K562 (cell line): Measurements from ENCODE around the gene MCEMP1. TPM values are rescaled to one million over a fixed set of nuclear protein-coding genes. Genes with fewer than 3 reads are reported as not detected.
A peak's percentile ranks its signal among the peaks of the same experiment; 100 is the strongest.

Experiments
- GTF2F1 ChIP-seq: IDR thresholded peaks from 2 replicates; pipeline ENCODE4 v1.6.1; 2011; ENCODE audit warnings: low read depth, low read length, improper control_type of control experiment
- LARP7 ChIP-seq: fragments of 450-650 bp; IDR thresholded peaks from 2 replicates; pipeline ENCODE4 v1.6.1; 2016
- POLR2AphosphoS2 ChIP-seq: IDR thresholded peaks from 2 replicates; pipeline ENCODE4 v1.6.1; 2012; ENCODE audit warnings: low read length, improper control_type of control experiment
- RREB1 ChIP-seq: fragments of 250-450 bp; sonication (Bioruptor Pico); IDR thresholded peaks from 2 replicates; pipeline ENCODE4 v1.4.0; 2020
- VEZF1 ChIP-seq: fragments of 200-800 bp; sonication (Bioruptor generic); IDR thresholded peaks from 2 replicates; pipeline ENCODE4 v1.6.1; 2017; ENCODE audit warnings: missing genetic modification characterization, missing compliant biosample characterization
- ZNF318 ChIP-seq, 2 experiments: fragments of 450-650 bp; IDR thresholded peaks; 2 replicates each; pipeline ENCODE4 v1.6.1; 2016; ENCODE audit warnings: mild to moderate bottlenecking in 2 of 2, borderline replicate concordance in 1 of 2, low read depth in 1 of 2, moderate library complexity in 1 of 2
- polyA plus RNA-seq, 8 experiments: library from polyadenylated mRNA; depleted of rRNA in 4 of 8; stranded (reverse) in 5 of 8; unstranded in 3 of 8; fragments of >200 nt; fragmentation: Nextera tagmentation in 2 of 8; fragmentation: Illumina TruSeq in 1 of 8; extraction: Ambion mirVana in 2 of 8; extraction: Trizol in 1 of 8; gene quantifications; 2 replicates each; pipeline versions ENCODE4 v1.2.1 to v1.2.3, GENCODE V29; 2011 to 2014; ENCODE audit warnings: inconsistent platforms in 1 of 8, missing spikeins in 1 of 8
- total RNA-seq, 7 experiments: library from RNA; depleted of rRNA in 6 of 7; stranded (reverse); fragments of >200 nt in 6 of 7; fragmentation: Illumina TruSeq in 2 of 7; extraction: Trizol in 2 of 7; gene quantifications; 2 replicates each; pipeline versions ENCODE4 v1.2.1 to v1.2.3, GENCODE V29; 2011 to 2021; ENCODE audit warnings: low replicate concordance in 1 of 7
- TF ChIP-seq, protein P1 (sequence below): fragments of 450-650 bp; IDR thresholded peaks from 2 replicates; pipeline ENCODE4 v1.6.1; 2016; ENCODE audit warnings: antibody characterized with exemption

MCEMP1 gene
- total and polyA plus RNA-seq, 9 of the 15 experiments (the other 6 are each of a cell fraction or from before 2014, with no cell fraction given): 0.11 to 1.8 (median 0.51) TPM

DNA sequence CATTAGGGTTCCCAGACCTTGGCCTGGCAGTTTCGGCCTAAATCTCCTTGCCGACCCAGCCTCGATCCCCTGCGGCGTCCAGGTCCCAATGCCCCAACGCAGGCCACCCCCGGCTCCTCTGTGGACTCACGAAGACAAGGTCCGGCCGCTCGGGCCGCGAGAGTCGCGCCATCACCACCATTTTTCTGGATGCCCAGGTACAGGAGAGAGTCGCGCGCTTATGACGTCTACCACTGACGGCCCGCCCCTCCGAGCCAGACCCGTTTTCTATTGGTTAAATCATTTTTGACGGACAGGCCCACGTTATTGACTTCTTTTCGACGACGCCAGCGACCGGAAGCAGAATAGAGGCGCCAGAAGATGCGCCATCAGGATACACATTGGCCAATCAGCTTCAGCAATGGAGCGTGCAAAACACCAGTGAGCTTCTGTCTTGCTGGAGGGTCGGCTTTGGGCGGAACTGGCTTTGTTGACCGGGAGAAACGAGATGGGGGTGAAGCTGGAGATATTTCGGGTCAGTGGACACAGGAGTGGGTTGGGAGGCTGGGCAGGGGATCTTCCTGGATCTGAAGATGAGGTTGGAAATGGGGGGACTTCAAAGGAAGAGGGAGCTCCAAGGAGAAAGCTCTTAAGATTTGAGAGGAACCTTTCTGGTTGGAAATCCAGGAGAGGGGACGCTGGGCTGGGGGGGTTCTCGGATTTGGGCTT, 47.4 kb upstream of the MCEMP1 start, which contains the start of the genes PET100 and XAB2 (continued):
- no peak for TF ChIP-seq RREB1 (CRISPR knock-in tag)
- TF ChIP-seq VEZF1 (CRISPR knock-in tag): no peak; the same call in 1 of the 2 replicates
- TF ChIP-seq, protein P1, sequence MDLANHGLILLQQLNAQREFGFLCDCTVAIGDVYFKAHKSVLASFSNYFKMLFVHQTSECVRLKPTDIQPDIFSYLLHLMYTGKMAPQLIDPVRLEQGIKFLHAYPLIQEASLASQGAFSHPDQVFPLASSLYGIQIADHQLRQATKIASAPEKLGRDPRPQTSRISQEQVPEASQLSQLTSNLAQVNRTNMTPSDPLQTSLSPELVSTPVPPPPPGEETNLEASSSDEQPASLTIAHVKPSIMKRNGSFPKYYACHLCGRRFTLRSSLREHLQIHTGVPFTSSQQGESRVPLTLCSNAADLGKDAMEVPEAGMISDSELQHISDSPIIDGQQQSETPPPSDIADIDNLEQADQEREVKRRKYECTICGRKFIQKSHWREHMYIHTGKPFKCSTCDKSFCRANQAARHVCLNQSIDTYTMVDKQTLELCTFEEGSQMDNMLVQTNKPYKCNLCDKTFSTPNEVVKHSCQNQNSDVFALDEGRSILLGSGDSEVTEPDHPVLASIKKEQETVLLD: 0 out of 2 replicates have a peak, but pooled peaks have one; percentile 35
- TF ChIP-seq LARP7: no peak
- no peak for TF ChIP-seq ZNF318 (IDR thresholded peaks at IDR 0.05; ENCODE audit: borderline replicate concordance in 1 of 2, low read depth in 1 of 2)
- no peak for TF ChIP-seq POLR2AphosphoS2
- TF ChIP-seq GTF2F1: no peak
